Endothelial cell (in vitro differentiated cells): ENCODE results near the gene GLP1R. TPM values are rescaled to one million over a fixed set of nuclear protein-coding genes. Genes with fewer than 3 reads are reported as not detected.

Experiments used
- DNase-seq: peaks from one replicate; pipeline ENCODE4 v3.0.0; 2021; ENCODE audit warnings: low spot score
- H3K27ac Mint-ChIP-seq: one replicate; pipeline ENCODE4 v1.8.0; 2021; ENCODE audit warnings: mixed read lengths, inconsistent platforms; ENCODE audit not compliant: unreplicated experiment
- H3K27me3 Mint-ChIP-seq: one replicate; pipeline ENCODE4 v1.8.0; 2021; ENCODE audit warnings: mild to moderate bottlenecking, moderate library complexity, mixed read lengths, inconsistent platforms; ENCODE audit not compliant: unreplicated experiment
- H3K36me3 Mint-ChIP-seq: one replicate; pipeline ENCODE4 v1.8.0; 2021; ENCODE audit warnings: mild to moderate bottlenecking, low read depth, mixed read lengths, inconsistent platforms; ENCODE audit not compliant: unreplicated experiment
- H3K4me1 Mint-ChIP-seq: one replicate; pipeline ENCODE4 v1.8.0; 2021; ENCODE audit warnings: mild to moderate bottlenecking, mixed read lengths, inconsistent platforms; ENCODE audit not compliant: unreplicated experiment
- H3K4me3 Mint-ChIP-seq: one replicate; pipeline ENCODE4 v1.8.0; 2021; ENCODE audit warnings: mild to moderate bottlenecking, mixed read lengths, inconsistent platforms; ENCODE audit not compliant: unreplicated experiment
- H3K9me3 Mint-ChIP-seq: one replicate; pipeline ENCODE4 v1.8.0; 2021; ENCODE audit warnings: mixed read lengths, inconsistent platforms; ENCODE audit not compliant: unreplicated experiment
- total RNA-seq: library from RNA; stranded (reverse); fragmentation: NEBNext Ultra II Directional; extraction: Animal tissue kit (Norgen Biotek cat#: 25700); gene quantifications from one replicate; pipeline ENCODE4 v1.2.1, GENCODE V29; 2021; ENCODE audit not compliant: unreplicated experiment
- TF ChIP-seq, protein P1 (sequence below): fragments of 200-600 bp; sonication (generic); IDR thresholded peaks from one replicate; pipeline ENCODE4 v1.5.0; 2021; ENCODE audit warnings: antibody characterized with exemption; ENCODE audit not compliant: unreplicated experiment

The GLP1R gene
- total RNA-seq, 1 donor from 2014 or later, result 42.5 TPM

GRCh38 chr6:39007575-39007974, 41.0 kb upstream of the GLP1R start:
- Mint-ChIP-seq H3K4me3 (no peak overlapping the region), H3K27ac (no peak overlapping the region)

DNA sequence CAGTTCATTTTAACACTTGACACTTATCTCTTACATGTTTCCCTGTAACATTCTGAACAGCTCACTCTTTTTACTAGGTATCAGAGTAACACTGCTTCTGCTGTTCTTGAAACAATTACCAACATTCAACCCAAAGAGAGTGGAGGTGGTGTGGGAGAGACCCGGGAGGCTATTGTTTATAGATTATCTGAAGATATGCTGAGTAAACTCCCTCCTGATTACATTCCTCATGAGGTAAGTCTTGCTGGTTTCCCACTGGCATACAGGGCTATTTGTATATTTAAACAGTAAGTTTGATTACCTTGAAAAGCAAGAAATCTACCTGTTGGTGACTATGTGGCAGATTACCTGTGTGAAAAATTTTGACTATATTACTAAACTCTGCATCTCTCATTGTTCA, 39.8 kb upstream of the GLP1R start:
- TF ChIP-seq, protein P1, sequence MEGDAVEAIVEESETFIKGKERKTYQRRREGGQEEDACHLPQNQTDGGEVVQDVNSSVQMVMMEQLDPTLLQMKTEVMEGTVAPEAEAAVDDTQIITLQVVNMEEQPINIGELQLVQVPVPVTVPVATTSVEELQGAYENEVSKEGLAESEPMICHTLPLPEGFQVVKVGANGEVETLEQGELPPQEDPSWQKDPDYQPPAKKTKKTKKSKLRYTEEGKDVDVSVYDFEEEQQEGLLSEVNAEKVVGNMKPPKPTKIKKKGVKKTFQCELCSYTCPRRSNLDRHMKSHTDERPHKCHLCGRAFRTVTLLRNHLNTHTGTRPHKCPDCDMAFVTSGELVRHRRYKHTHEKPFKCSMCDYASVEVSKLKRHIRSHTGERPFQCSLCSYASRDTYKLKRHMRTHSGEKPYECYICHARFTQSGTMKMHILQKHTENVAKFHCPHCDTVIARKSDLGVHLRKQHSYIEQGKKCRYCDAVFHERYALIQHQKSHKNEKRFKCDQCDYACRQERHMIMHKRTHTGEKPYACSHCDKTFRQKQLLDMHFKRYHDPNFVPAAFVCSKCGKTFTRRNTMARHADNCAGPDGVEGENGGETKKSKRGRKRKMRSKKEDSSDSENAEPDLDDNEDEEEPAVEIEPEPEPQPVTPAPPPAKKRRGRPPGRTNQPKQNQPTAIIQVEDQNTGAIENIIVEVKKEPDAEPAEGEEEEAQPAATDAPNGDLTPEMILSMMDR, result no peak
- DNase-seq, result no peak

More at GRCh38 chr6:39007575-39007974, 41.0 kb upstream of the GLP1R start:
- TF ChIP-seq, protein P1, result no peak
- no peaks in the 10 kb centered on the region for H3K27me3 Mint-ChIP-seq
- H3K4me1 Mint-ChIP-seq, result peaks cover 7% of the 10 kb centered on the region
- no peaks in the 10 kb centered on the region for H3K9me3 Mint-ChIP-seq
- H3K36me3 Mint-ChIP-seq, result no peaks in the 10 kb centered on the region
- DNase-seq, result no peak

DNA sequence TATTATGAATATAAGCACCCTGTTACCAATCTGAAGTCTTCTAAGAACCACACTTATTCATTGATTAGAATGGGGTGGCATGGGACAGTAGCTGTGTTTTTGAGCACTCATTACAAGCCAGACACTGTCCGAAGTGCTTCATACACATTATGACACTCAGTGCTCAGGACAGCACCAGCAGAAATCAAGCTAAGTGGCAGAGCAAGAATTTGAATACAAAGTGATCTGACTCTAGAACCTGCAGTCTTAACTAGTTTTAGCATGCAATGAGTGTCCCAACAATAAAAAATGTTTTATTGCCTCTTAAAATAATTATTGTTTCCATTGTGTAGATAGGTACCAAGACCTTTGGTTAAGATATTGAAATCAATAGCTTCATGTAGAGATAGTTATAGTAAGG, 39.1 kb upstream of the GLP1R start:
- Mint-ChIP-seq H3K36me3 (no peaks in the 10 kb centered on the region), H3K9me3 (no peaks in the 10 kb centered on the region), H3K4me1 (peaks cover 7% of the 10 kb centered on the region), H3K27me3 (peaks cover 2% of the 10 kb centered on the region), H3K4me3 (no peak overlapping the region), H3K27ac (no peak overlapping the region)
- TF ChIP-seq, protein P1, result no peak
- no peak for DNase-seq

More for the DNA sequence above, 39.8 kb upstream of the GLP1R start:
- Mint-ChIP-seq H3K9me3 (no peaks in the 10 kb centered on the region), H3K36me3 (no peaks in the 10 kb centered on the region), H3K4me3 (no peak overlapping the region), H3K27me3 (peaks cover 2% of the 10 kb centered on the region), H3K27ac (no peak overlapping the region), H3K4me1 (peaks cover 7% of the 10 kb centered on the region)

GRCh38 chr6:39016839-39017546, 31.6 kb upstream of the GLP1R start:
- TF ChIP-seq, protein P1, result no peak
- H3K9me3 Mint-ChIP-seq, result no peaks in the 10 kb centered on the region
- H3K27me3 Mint-ChIP-seq, result peaks cover 2% of the 10 kb centered on the region
- H3K4me1 Mint-ChIP-seq, result peaks cover 3% of the 10 kb centered on the region
- no peak overlapping the region for H3K27ac Mint-ChIP-seq
- no peaks in the 10 kb centered on the region for H3K36me3 Mint-ChIP-seq
- DNase-seq, result no peak
- no peak overlapping the region for H3K4me3 Mint-ChIP-seq

DNA sequence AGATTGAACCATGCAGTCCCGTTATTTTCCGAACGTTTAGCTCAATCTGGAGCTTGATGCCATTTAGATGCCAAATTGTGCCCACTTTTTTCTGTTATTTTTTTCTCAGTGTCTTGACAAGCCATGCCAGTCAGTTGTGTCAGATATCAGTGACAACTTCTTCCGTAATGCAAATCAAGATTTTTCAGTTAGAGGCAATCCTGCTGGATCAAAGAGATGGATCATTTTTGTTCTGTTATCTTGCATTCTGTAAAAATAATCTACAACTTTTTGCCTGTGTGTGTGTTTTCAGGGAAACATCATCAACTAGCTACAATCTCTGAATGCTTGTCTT, 31.1 kb upstream of the GLP1R start:
- H3K4me3 Mint-ChIP-seq, result no peak overlapping the region
- TF ChIP-seq, protein P1, result no peak
- no peaks in the 10 kb centered on the region for H3K9me3 Mint-ChIP-seq
- no peak overlapping the region for H3K27ac Mint-ChIP-seq
- H3K27me3 Mint-ChIP-seq, result peaks cover 2% of the 10 kb centered on the region
- DNase-seq, result no peak
- no peaks in the 10 kb centered on the region for H3K36me3 Mint-ChIP-seq
- peaks cover 5% of the 10 kb centered on the region for H3K4me1 Mint-ChIP-seq
